ENCODE measurements around the gene UBE3B. TPM values are rescaled to one million over a fixed set of nuclear protein-coding genes. Genes with fewer than 3 reads are reported as not detected.

UBE3B gene
- polyA plus RNA-seq, 1 experiment, result 43.9 TPM

- TF ChIP-seq, protein P1, sequence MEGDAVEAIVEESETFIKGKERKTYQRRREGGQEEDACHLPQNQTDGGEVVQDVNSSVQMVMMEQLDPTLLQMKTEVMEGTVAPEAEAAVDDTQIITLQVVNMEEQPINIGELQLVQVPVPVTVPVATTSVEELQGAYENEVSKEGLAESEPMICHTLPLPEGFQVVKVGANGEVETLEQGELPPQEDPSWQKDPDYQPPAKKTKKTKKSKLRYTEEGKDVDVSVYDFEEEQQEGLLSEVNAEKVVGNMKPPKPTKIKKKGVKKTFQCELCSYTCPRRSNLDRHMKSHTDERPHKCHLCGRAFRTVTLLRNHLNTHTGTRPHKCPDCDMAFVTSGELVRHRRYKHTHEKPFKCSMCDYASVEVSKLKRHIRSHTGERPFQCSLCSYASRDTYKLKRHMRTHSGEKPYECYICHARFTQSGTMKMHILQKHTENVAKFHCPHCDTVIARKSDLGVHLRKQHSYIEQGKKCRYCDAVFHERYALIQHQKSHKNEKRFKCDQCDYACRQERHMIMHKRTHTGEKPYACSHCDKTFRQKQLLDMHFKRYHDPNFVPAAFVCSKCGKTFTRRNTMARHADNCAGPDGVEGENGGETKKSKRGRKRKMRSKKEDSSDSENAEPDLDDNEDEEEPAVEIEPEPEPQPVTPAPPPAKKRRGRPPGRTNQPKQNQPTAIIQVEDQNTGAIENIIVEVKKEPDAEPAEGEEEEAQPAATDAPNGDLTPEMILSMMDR (IDR thresholded peaks at IDR 0.05; ENCODE audit: insufficient read depth, low read depth, low read length), result no peak
- CTCF ChIA-PET, result interaction anchor here (0.9 to 5.8 kb wide), 3 partner anchors 8 to 50 kb away, joined by 4 to 40 read pairs (median 15); no protein-coding TSS in a partner anchor
- H3K4me3 ChIP-seq (ENCODE audit: low read depth, low read length), result peak overlapping the region; percentile 84
- DNase-seq (ENCODE audit: low read depth), result no peak
- H3K36me3 ChIP-seq (ENCODE audit: control insufficient read depth, insufficient read depth, low read length), result peaks cover 9% of the 10 kb centered on the region
- POLR2A ChIA-PET, result no interaction called here
- H3K27me3 ChIP-seq (ENCODE audit: control insufficient read depth, insufficient read depth, low read length), result no peaks in the 10 kb centered on the region
Measured at GRCh38 chr12:109477963-109478315, 505 bp downstream of the UBE3B start.

GRCh38 chr12:109479761-109480160 lies 2.3 kb downstream of the UBE3B start:
- DNase-seq (ENCODE audit: low read depth), result no peak
- Histone ChIP-seq H3K36me3 (ENCODE audit: control insufficient read depth, insufficient read depth, low read length) (peaks cover 6% of the 10 kb centered on the region), H3K27me3 (ENCODE audit: control insufficient read depth, insufficient read depth, low read length) (no peaks in the 10 kb centered on the region), H3K4me3 (ENCODE audit: low read depth, low read length) (no peak overlapping the region)
- POLR2A ChIA-PET, result no interaction called here
- TF ChIP-seq, protein P1 (IDR thresholded peaks at IDR 0.05; ENCODE audit: insufficient read depth, low read depth, low read length), result no peak
- CTCF ChIA-PET, result interaction anchor here (1.0 to 5.8 kb wide), 2 partner anchors 45 to 52 kb away, joined by 4 to 40 read pairs; no protein-coding TSS in a partner anchor

GRCh38 chr12:109480356-109480755 lies 2.9 kb downstream of the UBE3B start:
- TF ChIP-seq, protein P1 (IDR thresholded peaks at IDR 0.05; ENCODE audit: insufficient read depth, low read depth, low read length), result no peak
- POLR2A ChIA-PET, result no interaction called here
- Histone ChIP-seq H3K4me3 (ENCODE audit: low read depth, low read length) (no peak overlapping the region), H3K27me3 (ENCODE audit: control insufficient read depth, insufficient read depth, low read length) (no peaks in the 10 kb centered on the region), H3K36me3 (ENCODE audit: control insufficient read depth, insufficient read depth, low read length) (peaks cover 7% of the 10 kb centered on the region)
- CTCF ChIA-PET, result interaction anchor here (1.4 kb wide), 1 partner anchor 47 kb away, joined by 5 read pairs; no protein-coding TSS in a partner anchor
- DNase-seq (ENCODE audit: low read depth), result no peak

DNA sequence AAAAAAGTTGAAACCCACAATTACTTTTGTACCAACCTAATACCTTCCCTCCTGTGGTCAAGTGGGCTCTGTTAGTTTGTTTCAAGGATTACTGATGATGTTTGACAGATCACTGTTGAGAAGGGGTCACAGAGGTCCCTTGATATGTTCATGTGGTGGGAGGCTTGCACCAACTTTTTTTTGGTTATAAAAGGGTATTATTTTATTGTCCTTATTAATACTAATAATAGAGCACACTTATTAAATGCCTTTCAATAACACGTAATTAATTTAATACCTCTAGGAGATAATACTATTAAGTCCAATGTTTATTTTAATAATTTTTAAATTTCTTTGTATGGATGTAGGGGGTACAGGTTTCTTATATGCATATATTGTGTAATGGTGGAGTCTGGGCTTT lies 4.4 kb downstream of the UBE3B start:
- DNase-seq (ENCODE audit: low read depth), result no peak
- POLR2A ChIA-PET, result no interaction called here
- H3K36me3 ChIP-seq (ENCODE audit: control insufficient read depth, insufficient read depth, low read length), result peaks cover 16% of the 10 kb centered on the region
- CTCF ChIA-PET, result interaction anchor here (1.3 to 1.4 kb wide), 4 partner anchors 12 to 52 kb away, joined by 3 to 5 read pairs (median 4); no protein-coding TSS in a partner anchor
- TF ChIP-seq, protein P1 (IDR thresholded peaks at IDR 0.05; ENCODE audit: insufficient read depth, low read depth, low read length), result no peak
- no peak overlapping the region for H3K4me3 ChIP-seq (ENCODE audit: low read depth, low read length)
- no peaks in the 10 kb centered on the region for H3K27me3 ChIP-seq (ENCODE audit: control insufficient read depth, insufficient read depth, low read length)

GRCh38 chr12:109482491-109482890 lies 5.1 kb downstream of the UBE3B start:
- ChIA-PET POLR2A (no interaction called here), CTCF (interaction anchor here (1.4 kb wide), 1 partner anchor 13 kb away, joined by 3 read pairs; no protein-coding TSS in a partner anchor)
- no peak for DNase-seq (ENCODE audit: low read depth)
- no peak overlapping the region for H3K4me3 ChIP-seq (ENCODE audit: low read depth, low read length)
- H3K27me3 ChIP-seq (ENCODE audit: control insufficient read depth, insufficient read depth, low read length), result no peaks in the 10 kb centered on the region
- peaks cover 22% of the 10 kb centered on the region for H3K36me3 ChIP-seq (ENCODE audit: control insufficient read depth, insufficient read depth, low read length)
- TF ChIP-seq, protein P1 (IDR thresholded peaks at IDR 0.05; ENCODE audit: insufficient read depth, low read depth, low read length), result no peak
